Measurements from ENCODE around the gene USP11.

DNA sequence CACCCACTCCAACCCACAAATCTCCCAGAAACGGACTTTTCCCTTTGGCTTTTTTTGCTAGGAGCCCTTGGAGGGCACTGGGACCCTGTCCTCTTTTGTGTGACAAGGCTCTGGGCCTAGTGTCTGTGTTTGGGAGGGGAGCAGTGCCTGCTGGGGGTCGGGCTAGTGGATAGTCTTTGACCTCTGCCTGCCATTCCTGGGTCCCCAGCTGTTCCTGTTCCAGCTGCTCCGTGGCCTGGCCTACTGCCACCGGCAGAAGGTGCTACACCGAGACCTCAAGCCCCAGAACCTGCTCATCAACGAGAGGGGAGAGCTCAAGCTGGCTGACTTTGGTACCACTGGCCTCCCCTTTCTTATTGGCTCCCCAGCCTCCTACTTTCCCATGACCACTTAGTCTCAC lies 6.7 kb upstream of the USP11 start:
- TF ChIP-seq TCF7L2 (IDR thresholded peaks at IDR 0.05; ENCODE audit: borderline replicate concordance, extremely low read depth, insufficient read depth, insufficient read length) (no peak), POLR2A (IDR thresholded peaks at IDR 0.05; ENCODE audit: borderline replicate concordance, extremely low read depth, insufficient read depth, insufficient read length) (no peak)
- TF ChIP-seq, protein P1, sequence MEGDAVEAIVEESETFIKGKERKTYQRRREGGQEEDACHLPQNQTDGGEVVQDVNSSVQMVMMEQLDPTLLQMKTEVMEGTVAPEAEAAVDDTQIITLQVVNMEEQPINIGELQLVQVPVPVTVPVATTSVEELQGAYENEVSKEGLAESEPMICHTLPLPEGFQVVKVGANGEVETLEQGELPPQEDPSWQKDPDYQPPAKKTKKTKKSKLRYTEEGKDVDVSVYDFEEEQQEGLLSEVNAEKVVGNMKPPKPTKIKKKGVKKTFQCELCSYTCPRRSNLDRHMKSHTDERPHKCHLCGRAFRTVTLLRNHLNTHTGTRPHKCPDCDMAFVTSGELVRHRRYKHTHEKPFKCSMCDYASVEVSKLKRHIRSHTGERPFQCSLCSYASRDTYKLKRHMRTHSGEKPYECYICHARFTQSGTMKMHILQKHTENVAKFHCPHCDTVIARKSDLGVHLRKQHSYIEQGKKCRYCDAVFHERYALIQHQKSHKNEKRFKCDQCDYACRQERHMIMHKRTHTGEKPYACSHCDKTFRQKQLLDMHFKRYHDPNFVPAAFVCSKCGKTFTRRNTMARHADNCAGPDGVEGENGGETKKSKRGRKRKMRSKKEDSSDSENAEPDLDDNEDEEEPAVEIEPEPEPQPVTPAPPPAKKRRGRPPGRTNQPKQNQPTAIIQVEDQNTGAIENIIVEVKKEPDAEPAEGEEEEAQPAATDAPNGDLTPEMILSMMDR (IDR thresholded peaks at IDR 0.05 in 2 of 3, conservative IDR thresholded peaks at IDR 0.05 in 1 of 3; ENCODE audit: borderline replicate concordance in 1 of 3, insufficient read depth in 1 of 3, low read depth in 2 of 3, low read length in 2 of 3) = no peak
